ENCODE data around the gene PTP4A1.

PTP4A1 gene

GRCh38 chr6:63543001-63543400, 29.3 kb upstream of the PTP4A1 start:
- no peak for TF ChIP-seq ZNF274 (IDR thresholded peaks at IDR 0.05; ENCODE audit: low read depth, low read length)
- no peak overlapping the region for H3K4me3 ChIP-seq (ENCODE audit: low read length)

- no peak for TF ChIP-seq ZNF274 (IDR thresholded peaks at IDR 0.05; ENCODE audit: low read depth, low read length)
- no peak overlapping the region for H3K4me3 ChIP-seq (ENCODE audit: low read length)
Measured at GRCh38 chr6:63543982-63544381, 28.3 kb upstream of the PTP4A1 start.

- no peak overlapping the region for H3K4me3 ChIP-seq (ENCODE audit: low read length)
- no peak for TF ChIP-seq ZNF274 (IDR thresholded peaks at IDR 0.05; ENCODE audit: low read depth, low read length)
Measured at GRCh38 chr6:63546236-63546635, 26.0 kb upstream of the PTP4A1 start.

GRCh38 chr6:63546697-63547096, 25.6 kb upstream of the PTP4A1 start:
- no peak overlapping the region for H3K4me3 ChIP-seq (ENCODE audit: low read length)
- no peak for TF ChIP-seq ZNF274 (IDR thresholded peaks at IDR 0.05; ENCODE audit: low read depth, low read length)

GRCh38 chr6:63549076-63549475, 23.2 kb upstream of the PTP4A1 start:
- no peak overlapping the region for H3K4me3 ChIP-seq (ENCODE audit: low read length)
- TF ChIP-seq ZNF274 (IDR thresholded peaks at IDR 0.05; ENCODE audit: low read depth, low read length), result no peak

- H3K4me3 ChIP-seq (ENCODE audit: low read length), result no peak overlapping the region
- TF ChIP-seq ZNF274 (IDR thresholded peaks at IDR 0.05; ENCODE audit: low read depth, low read length), result no peak
Measured at GRCh38 chr6:63553208-63553607, 19.1 kb upstream of the PTP4A1 start.

GRCh38 chr6:63553900-63554299, 18.4 kb upstream of the PTP4A1 start:
- H3K4me3 ChIP-seq (ENCODE audit: low read length), result no peak overlapping the region
- no peak for TF ChIP-seq ZNF274 (IDR thresholded peaks at IDR 0.05; ENCODE audit: low read depth, low read length)

GRCh38 chr6:63554782-63555181, 17.5 kb upstream of the PTP4A1 start:
- no peak overlapping the region for H3K4me3 ChIP-seq (ENCODE audit: low read length)
- TF ChIP-seq ZNF274 (IDR thresholded peaks at IDR 0.05; ENCODE audit: low read depth, low read length), result no peak

GRCh38 chr6:63556369-63556768, 15.9 kb upstream of the PTP4A1 start:
- no peak overlapping the region for H3K4me3 ChIP-seq (ENCODE audit: low read length)
- TF ChIP-seq ZNF274 (IDR thresholded peaks at IDR 0.05; ENCODE audit: low read depth, low read length), result no peak

- no peak for TF ChIP-seq ZNF274 (IDR thresholded peaks at IDR 0.05; ENCODE audit: low read depth, low read length)
Measured at GRCh38 chr6:63558278-63558677, 14.0 kb upstream of the PTP4A1 start.

GRCh38 chr6:63560801-63561287, 11.4 kb upstream of the PTP4A1 start:
- H3K4me3 ChIP-seq (ENCODE audit: low read length), result no peak overlapping the region
- TF ChIP-seq ZNF274 (IDR thresholded peaks at IDR 0.05; ENCODE audit: low read depth, low read length), result no peak

More at GRCh38 chr6:63558278-63558677, 14.0 kb upstream of the PTP4A1 start:
- H3K4me3 ChIP-seq (ENCODE audit: low read length), result no peak overlapping the region

GRCh38 chr6:63561288-63561687, 11.0 kb upstream of the PTP4A1 start:
- H3K4me3 ChIP-seq (ENCODE audit: low read length), result no peak overlapping the region
- TF ChIP-seq ZNF274 (IDR thresholded peaks at IDR 0.05; ENCODE audit: low read depth, low read length), result no peak

GRCh38 chr6:63563235-63563634, 9.0 kb upstream of the PTP4A1 start:
- H3K4me3 ChIP-seq (ENCODE audit: low read length), result no peak overlapping the region
- TF ChIP-seq ZNF274 (IDR thresholded peaks at IDR 0.05; ENCODE audit: low read depth, low read length), result no peak

- TF ChIP-seq ZNF274 (IDR thresholded peaks at IDR 0.05; ENCODE audit: low read depth, low read length), result no peak
- no peak overlapping the region for H3K4me3 ChIP-seq (ENCODE audit: low read length)
Measured at GRCh38 chr6:63565058-63565726, 7.1 kb upstream of the PTP4A1 start.

- TF ChIP-seq ZNF274 (IDR thresholded peaks at IDR 0.05; ENCODE audit: low read depth, low read length), result no peak
- H3K4me3 ChIP-seq (ENCODE audit: low read length), result no peak overlapping the region
Measured at GRCh38 chr6:63565727-63566596, 6.3 kb upstream of the PTP4A1 start.

All from GM08714 (cell line).